ENCODE measurements around the gene LSS.
"Not testable (repeated sequence)": the region's sequence is repeated elsewhere in the genome, so short reads cannot be mapped to it uniquely, and the experiment has no call there.

LSS gene

GRCh38 chr21:46191257-46191685, 37.3 kb downstream of the LSS start:
- H3K27ac Mint-ChIP-seq = no peak overlapping the region
- no peaks in the 10 kb centered on the region for H3K9me3 Mint-ChIP-seq
- H3K4me3 Mint-ChIP-seq = no peak overlapping the region
- H3K4me1 Mint-ChIP-seq = no peaks in the 10 kb centered on the region
- peaks cover 38% of the 10 kb centered on the region for H3K36me3 Mint-ChIP-seq
- no peak for ATAC-seq
- H3K27me3 Mint-ChIP-seq = no peaks in the 10 kb centered on the region

- H3K4me1 Mint-ChIP-seq = no peaks in the 10 kb centered on the region
- H3K36me3 Mint-ChIP-seq = peaks cover 34% of the 10 kb centered on the region
- H3K4me3 Mint-ChIP-seq = no peak overlapping the region
- no peak for ATAC-seq
- no peaks in the 10 kb centered on the region for H3K9me3 Mint-ChIP-seq
- no peak overlapping the region for H3K27ac Mint-ChIP-seq
- no peaks in the 10 kb centered on the region for H3K27me3 Mint-ChIP-seq
Observed at GRCh38 chr21:46190491-46191131, 38.0 kb downstream of the LSS start.

- H3K36me3 Mint-ChIP-seq = peaks cover 28% of the 10 kb centered on the region
Observed at GRCh38 chr21:46189959-46190490, 38.5 kb downstream of the LSS start.

GRCh38 chr21:46189213-46189958, 39.2 kb downstream of the LSS start:
- Mint-ChIP-seq H3K36me3 (peaks cover 22% of the 10 kb centered on the region), H3K27me3 (no peaks in the 10 kb centered on the region), H3K9me3 (no peaks in the 10 kb centered on the region), H3K4me3 (no peak overlapping the region), H3K4me1 (no peaks in the 10 kb centered on the region), H3K27ac (no peak overlapping the region)
- no peak for ATAC-seq

More at GRCh38 chr21:46189959-46190490, 38.5 kb downstream of the LSS start:
- H3K9me3 Mint-ChIP-seq = no peaks in the 10 kb centered on the region
- no peak overlapping the region for H3K27ac Mint-ChIP-seq
- no peaks in the 10 kb centered on the region for H3K4me1 Mint-ChIP-seq
- no peaks in the 10 kb centered on the region for H3K27me3 Mint-ChIP-seq
- H3K4me3 Mint-ChIP-seq = no peak overlapping the region
- ATAC-seq = no peak

GRCh38 chr21:46188226-46189212, 40.1 kb downstream of the LSS start:
- Mint-ChIP-seq H3K4me1 (no peaks in the 10 kb centered on the region), H3K9me3 (no peaks in the 10 kb centered on the region), H3K27me3 (no peaks in the 10 kb centered on the region), H3K4me3 (no peak overlapping the region), H3K27ac (no peak overlapping the region), H3K36me3 (peaks cover 13% of the 10 kb centered on the region)
- no peak for ATAC-seq

GRCh38 chr21:46187814-46188213, 40.8 kb downstream of the LSS start:
- no peaks in the 10 kb centered on the region for H3K27me3 Mint-ChIP-seq
- no peaks in the 10 kb centered on the region for H3K9me3 Mint-ChIP-seq
- H3K27ac Mint-ChIP-seq = no peak overlapping the region
- H3K4me3 Mint-ChIP-seq = no peak overlapping the region
- H3K36me3 Mint-ChIP-seq = peaks cover 12% of the 10 kb centered on the region
- peaks cover 5% of the 10 kb centered on the region for H3K4me1 Mint-ChIP-seq
- ATAC-seq = no peak

- Mint-ChIP-seq H3K9me3 (no peaks in the 10 kb centered on the region), H3K36me3 (peaks cover 12% of the 10 kb centered on the region), H3K27me3 (no peaks in the 10 kb centered on the region), H3K27ac (no peak overlapping the region), H3K4me3 (no peak overlapping the region), H3K4me1 (peaks cover 6% of the 10 kb centered on the region)
- ATAC-seq = no peak
Observed at GRCh38 chr21:46187261-46187660, 41.3 kb downstream of the LSS start.

GRCh38 chr21:46185716-46186115, 42.9 kb downstream of the LSS start:
- no peak for ATAC-seq
- peaks cover 6% of the 10 kb centered on the region for H3K4me1 Mint-ChIP-seq
- H3K27ac Mint-ChIP-seq = no peak overlapping the region
- H3K9me3 Mint-ChIP-seq = no peaks in the 10 kb centered on the region
- peak overlapping the region; percentile 9 for H3K4me3 Mint-ChIP-seq
- peaks cover 12% of the 10 kb centered on the region for H3K36me3 Mint-ChIP-seq
- H3K27me3 Mint-ChIP-seq = no peaks in the 10 kb centered on the region

GRCh38 chr21:46184625-46185555, 43.7 kb downstream of the LSS start:
- Mint-ChIP-seq H3K4me1 (peaks cover 6% of the 10 kb centered on the region), H3K27me3 (no peaks in the 10 kb centered on the region), H3K4me3 (peak overlapping the region; percentile 88), H3K9me3 (no peaks in the 10 kb centered on the region), H3K27ac (peak overlapping the region; percentile 70), H3K36me3 (peaks cover 12% of the 10 kb centered on the region)
- ATAC-seq = peak; percentile 86

GRCh38 chr21:46183910-46184624, 44.5 kb downstream of the LSS start, which contains the start of gene SPATC1L:
SPATC1L (minus strand) TSS chr21:46184459; CDS start chr21:46182816, 1,643 bp downstream.
- Mint-ChIP-seq H3K27me3 (no peaks in the 10 kb centered on the region), H3K27ac (peak within 1 kb of the TSS; percentile 70), H3K4me3 (peak within 1 kb of the TSS; percentile 88), H3K36me3 (peaks cover 9% of the 10 kb centered on the region), H3K9me3 (no peaks in the 10 kb centered on the region), H3K4me1 (peaks cover 6% of the 10 kb centered on the region)
- ATAC-seq = peak; percentile 76

GRCh38 chr21:46183337-46183909, 45.2 kb downstream of the LSS start:
- not testable (repeated sequence) for ATAC-seq

GRCh38 chr21:46182548-46183336, 45.8 kb downstream of the LSS start:
- peak overlapping the region; percentile 74 for H3K4me3 Mint-ChIP-seq
- no peak overlapping the region for H3K27ac Mint-ChIP-seq
- H3K27me3 Mint-ChIP-seq = no peaks in the 10 kb centered on the region
- H3K36me3 Mint-ChIP-seq = no peaks in the 10 kb centered on the region
- peaks cover under 1% of the 10 kb centered on the region for H3K9me3 Mint-ChIP-seq
- H3K4me1 Mint-ChIP-seq = peaks cover 6% of the 10 kb centered on the region
- no peak for ATAC-seq

More at GRCh38 chr21:46183337-46183909, 45.2 kb downstream of the LSS start:
- not testable (repeated sequence) for H3K27ac Mint-ChIP-seq, H3K36me3 Mint-ChIP-seq, H3K9me3 Mint-ChIP-seq, H3K27me3 Mint-ChIP-seq, H3K4me1 Mint-ChIP-seq
- H3K4me3 Mint-ChIP-seq = peak overlapping the region; percentile 74

Data from stimulated activated memory B cell treated with anti-CD40 and anti-IgM and Interleukin-4, amounts not matched to agents 10 μg/mL and 1 μg/mL and 100 μg/mL, for 72 hours (primary cell).